Choroid plexus epithelial cell (primary cell): ENCODE data around the gene NELFA.
"Not testable (repeated sequence)": the region's sequence is repeated elsewhere in the genome, so short reads cannot be mapped to it uniquely, and the experiment has no call there.

Experiments used
- DNase-seq: peaks from one replicate; pipeline ENCODE4 v3.0.0-alpha.2; 2010; ENCODE audit warnings: low read depth
- H3K4me3 ChIP-seq: 2 replicates; pipeline ENCODE4 v1.5.1; 2011; ENCODE audit warnings: low read depth, mild to moderate bottlenecking, control low read depth, low read length, moderate library complexity
- TF ChIP-seq, protein P1 (sequence below): conservative IDR thresholded peaks from 2 replicates; pipeline ENCODE4 v1.5.1; 2011; ENCODE audit warnings: low read depth, mild to moderate bottlenecking, control low read depth, inconsistent platforms, low read length, moderate library complexity

Gene NELFA

DNA sequence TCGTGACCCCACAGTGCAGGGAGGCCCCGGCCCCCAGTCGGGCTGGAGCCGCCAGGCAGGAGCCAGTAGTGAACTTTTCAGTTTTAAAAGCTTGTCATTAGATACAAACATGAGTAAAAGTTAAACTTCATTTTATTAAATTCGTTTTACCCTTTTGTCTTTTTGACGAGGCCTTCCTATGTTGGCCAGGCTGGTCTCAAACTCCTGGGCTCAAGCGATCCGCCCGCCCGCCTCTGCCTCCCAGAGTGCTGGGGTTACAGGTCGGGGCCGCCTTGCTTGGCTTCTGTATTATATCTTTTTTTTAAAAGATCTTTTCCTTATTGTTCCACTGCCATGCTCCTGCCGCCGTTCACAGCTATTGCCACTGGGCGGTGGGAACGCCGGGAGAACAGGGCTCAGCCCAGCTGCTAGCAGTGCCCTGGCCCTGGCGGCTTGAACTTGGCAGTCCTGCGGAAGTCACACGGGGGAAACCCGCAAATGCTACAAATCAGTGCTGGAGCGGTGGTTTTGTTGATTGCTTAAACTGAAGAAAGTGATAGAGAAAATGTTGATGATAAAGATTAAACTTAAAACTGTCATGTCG is 968 bp upstream of the NELFA start:
- peak overlapping the region; percentile 100 for H3K4me3 ChIP-seq
- TF ChIP-seq, protein P1, sequence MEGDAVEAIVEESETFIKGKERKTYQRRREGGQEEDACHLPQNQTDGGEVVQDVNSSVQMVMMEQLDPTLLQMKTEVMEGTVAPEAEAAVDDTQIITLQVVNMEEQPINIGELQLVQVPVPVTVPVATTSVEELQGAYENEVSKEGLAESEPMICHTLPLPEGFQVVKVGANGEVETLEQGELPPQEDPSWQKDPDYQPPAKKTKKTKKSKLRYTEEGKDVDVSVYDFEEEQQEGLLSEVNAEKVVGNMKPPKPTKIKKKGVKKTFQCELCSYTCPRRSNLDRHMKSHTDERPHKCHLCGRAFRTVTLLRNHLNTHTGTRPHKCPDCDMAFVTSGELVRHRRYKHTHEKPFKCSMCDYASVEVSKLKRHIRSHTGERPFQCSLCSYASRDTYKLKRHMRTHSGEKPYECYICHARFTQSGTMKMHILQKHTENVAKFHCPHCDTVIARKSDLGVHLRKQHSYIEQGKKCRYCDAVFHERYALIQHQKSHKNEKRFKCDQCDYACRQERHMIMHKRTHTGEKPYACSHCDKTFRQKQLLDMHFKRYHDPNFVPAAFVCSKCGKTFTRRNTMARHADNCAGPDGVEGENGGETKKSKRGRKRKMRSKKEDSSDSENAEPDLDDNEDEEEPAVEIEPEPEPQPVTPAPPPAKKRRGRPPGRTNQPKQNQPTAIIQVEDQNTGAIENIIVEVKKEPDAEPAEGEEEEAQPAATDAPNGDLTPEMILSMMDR = peak; percentile 38
- DNase-seq = peak; percentile 46

DNA sequence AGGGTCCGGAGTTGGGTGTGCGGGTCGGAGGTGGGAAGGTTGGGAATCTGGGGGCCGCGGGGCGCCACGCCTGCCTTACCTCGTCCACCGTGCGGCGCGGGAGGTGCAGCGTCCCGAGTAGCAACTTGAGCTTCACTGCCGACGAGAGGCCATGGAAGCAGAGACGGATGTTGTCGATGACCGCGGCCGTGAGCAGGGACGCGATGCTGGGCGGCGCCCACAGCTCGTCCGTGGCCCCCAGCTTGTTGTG is 178 bp downstream of the NELFA start:
- no peak for DNase-seq
- TF ChIP-seq, protein P1 = peak; percentile 6
- H3K4me3 ChIP-seq = peak overlapping the region; percentile 100

DNA sequence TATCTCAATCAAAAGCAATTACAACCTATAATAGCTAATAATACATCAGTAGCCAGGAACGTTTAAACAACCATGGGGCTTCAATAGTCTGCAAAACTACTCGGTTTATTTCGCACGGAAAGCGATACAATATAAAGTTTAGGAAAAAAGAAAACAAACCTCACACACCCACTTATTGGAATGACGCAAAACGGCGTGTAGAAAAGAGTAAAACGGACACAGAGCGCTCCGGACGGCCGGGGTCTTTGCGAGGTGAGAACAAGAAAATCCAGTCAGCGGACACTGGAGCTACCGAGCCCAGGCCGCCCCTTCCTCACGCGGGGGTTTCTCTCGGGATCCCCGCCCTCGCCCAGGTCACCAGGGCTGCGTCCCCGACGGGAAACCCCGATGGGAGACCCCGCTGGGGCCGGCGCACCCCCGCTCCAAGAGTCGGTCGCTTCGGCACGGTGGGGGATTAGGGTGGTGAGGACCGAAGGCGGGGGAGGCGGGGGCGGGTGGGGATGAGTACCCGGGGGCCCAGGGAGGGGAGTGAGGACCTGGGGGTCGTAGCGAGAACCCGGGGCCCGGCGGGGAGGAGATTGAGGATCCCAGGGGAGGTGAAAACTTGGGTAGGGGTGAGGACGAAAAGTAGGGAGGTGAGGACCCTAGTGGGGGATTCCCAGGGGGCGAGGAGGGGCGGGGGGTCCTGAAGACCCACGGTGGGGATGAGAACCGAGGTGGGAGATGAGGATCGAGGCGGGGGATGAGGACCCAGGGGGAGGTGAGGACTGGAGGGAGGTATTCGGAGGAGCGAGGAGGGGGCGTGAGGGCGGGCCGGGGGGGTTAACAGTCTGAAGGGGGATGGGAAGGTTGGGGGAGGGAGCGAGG is 737 bp downstream of the NELFA start:
- TF ChIP-seq, protein P1 = no peak
- DNase-seq = peak; percentile 17
- H3K4me3 ChIP-seq = peak overlapping the region; percentile 100

DNA sequence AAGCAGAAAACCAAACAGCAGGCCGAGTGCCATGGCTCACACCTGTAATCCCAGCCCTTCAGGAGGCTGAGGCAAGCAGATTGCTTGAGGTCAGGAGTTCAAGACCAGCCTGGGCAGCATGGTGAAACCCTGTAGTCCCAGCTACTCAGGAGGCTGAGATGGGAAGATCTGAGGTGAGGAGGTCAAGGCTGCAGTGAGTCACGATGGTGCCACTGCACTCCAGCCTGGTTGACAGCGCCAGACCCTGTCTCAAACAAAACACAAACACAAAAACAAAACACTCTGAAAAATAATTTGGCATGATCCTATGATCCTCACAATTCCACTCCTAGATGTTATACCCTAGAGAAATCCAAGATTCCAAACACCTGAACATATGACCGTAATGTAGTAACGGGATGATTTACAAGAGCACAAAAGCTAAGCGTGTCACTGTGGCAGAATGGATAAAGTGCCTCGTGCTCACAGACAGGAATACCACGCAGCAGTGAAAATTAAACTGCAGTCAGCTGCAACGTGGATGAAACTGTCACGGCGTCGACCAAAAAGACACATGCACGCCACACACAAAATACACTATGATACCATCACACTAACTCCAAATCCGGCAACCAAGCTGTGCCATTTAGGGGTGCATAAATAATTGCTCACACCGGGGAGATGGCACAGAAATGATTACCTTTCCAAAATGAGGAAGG is 1.7 kb downstream of the NELFA start:
- peak overlapping the region; percentile 100 for H3K4me3 ChIP-seq
- DNase-seq = no peak
- TF ChIP-seq, protein P1 = no peak

DNA sequence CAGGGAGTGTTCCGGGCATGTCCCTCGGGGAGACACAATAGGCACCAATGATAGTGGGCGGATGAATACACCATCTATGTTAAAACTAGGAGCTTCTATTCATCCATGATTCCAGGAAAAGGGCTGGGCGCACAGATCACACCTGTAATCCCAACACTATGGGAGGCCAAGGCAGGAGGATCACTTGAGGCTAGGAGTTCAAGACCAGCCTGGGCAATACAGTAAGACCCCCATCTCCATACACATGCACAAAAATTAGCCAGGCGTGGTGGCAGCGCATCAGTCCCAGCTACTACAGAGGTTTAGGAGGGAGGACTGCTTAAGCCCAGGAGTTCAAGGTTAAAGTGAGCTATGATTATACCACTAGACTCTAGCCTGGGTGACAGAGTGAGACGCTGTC is 2.4 kb downstream of the NELFA start:
- no peak overlapping the region for H3K4me3 ChIP-seq
- DNase-seq = no peak

DNA sequence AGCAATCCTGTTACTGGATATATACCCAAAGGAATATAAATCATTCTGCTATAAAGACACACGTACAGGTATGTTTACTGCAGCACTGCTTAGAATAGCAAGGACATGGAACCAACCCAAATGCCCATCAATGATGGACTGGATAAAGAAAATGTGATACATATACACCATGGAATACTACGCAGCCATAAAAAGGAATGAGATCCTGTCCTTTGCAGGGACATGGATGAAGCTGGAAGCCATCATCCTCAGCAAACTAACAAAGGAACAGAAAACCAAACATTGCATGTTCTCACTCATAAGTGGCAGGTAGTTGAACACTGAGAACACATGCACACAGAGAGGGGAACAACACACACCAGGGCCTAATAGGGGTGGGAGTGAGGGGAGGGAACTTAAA is 5.4 kb downstream of the NELFA start:
- not testable (repeated sequence) for DNase-seq, H3K4me3 ChIP-seq

More for the DNA sequence above, 2.4 kb downstream of the NELFA start:
- TF ChIP-seq, protein P1 = no peak

DNA sequence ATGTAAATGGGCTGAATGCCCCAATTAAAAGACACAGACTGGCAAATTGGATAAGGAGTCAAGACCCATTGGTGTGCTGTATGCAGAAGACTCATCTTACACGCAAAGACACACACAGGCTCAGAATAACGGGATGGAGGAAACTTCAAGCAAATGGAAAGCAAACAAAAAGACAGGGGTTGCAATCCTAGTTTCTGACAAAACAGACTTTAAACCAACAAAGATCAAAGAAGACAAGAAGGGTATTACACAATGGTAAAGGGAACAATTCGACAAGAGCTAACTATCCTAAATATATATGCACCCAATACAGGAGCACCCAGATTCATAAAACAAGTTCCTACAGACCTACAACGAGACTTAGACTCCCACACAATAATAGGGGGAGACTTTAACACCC is 9.5 kb downstream of the NELFA start:
- H3K4me3 ChIP-seq, DNase-seq: not testable (repeated sequence)

DNA sequence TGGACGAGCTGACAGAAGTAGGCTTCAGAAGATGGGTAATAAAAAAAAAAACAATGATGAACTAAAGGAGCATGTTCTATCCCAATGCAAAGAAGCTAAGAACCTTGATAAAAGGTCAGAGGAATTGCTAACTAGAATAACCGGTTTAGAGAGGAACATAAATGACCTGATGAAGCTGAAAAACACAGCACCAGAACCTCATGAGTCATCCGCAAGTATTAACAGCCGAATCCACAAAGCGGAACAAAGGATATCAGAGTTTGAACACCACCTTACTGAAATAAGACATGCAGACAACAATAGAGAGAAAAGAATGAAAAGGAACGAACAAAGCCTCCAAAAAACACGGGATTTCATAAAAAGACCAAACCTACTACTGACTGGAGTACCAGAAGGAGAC is 10.5 kb downstream of the NELFA start:
- TF ChIP-seq, protein P1 = no peak
- DNase-seq = no peak

More for the DNA sequence above, 10.5 kb downstream of the NELFA start:
- H3K4me3 ChIP-seq = no peak overlapping the region
